ENCODE measurements around the gene ST8SIA5. TPM values are rescaled to one million over a fixed set of nuclear protein-coding genes. Genes with fewer than 3 reads are reported as not detected.

The ST8SIA5 gene
- total and polyA plus RNA-seq, 9 of the 15 experiments (the other 6 are each of a cell fraction or from before 2014, with no cell fraction given): 0.03 to 0.33 (median 0.06) TPM; not detected in 5

GRCh38 chr18:46711444-46711863, 45.4 kb downstream of the ST8SIA5 start (continued):
- no peak for TF ChIP-seq CTCFL (IDR thresholded peaks at IDR 0.05; ENCODE audit: borderline replicate concordance, insufficient read depth, low read depth, low read length, poor library complexity, severe bottlenecking)
- peak; percentile 64 for TF ChIP-seq PML (IDR thresholded peaks at IDR 0.05; ENCODE audit: low read length)
- no peak for TF ChIP-seq SIRT6 (IDR thresholded peaks at IDR 0.05; ENCODE audit: low read depth, low read length)
- TF ChIP-seq ZNF589 (CRISPR knock-in tag; IDR thresholded peaks at IDR 0.05; ENCODE audit: low read depth): 0 out of 2 replicates have a peak, but pooled peaks have one; percentile 38
- 0 out of 2 replicates have a peak, but pooled peaks have one; percentile 9 for TF ChIP-seq ZKSCAN1 (IDR thresholded peaks at IDR 0.05; ENCODE audit: low read depth, low read length)
- peak; percentile 36; the same call in 1 of the 2 replicates for TF ChIP-seq NFE2 (IDR thresholded peaks at IDR 0.05; ENCODE audit: low read depth)
- no peak for TF ChIP-seq IFI16 (CRISPR knock-in tag; IDR thresholded peaks at IDR 0.05)
- peak; percentile 88 for TF ChIP-seq TAL1 (IDR thresholded peaks at IDR 0.05)
- TF ChIP-seq FOXK1 (CRISPR knock-in tag; IDR thresholded peaks at IDR 0.05; ENCODE audit: borderline replicate concordance): no peak
- peak; percentile 40; the same call in 1 of the 2 replicates for TF ChIP-seq SMARCE1 (IDR thresholded peaks at IDR 0.05)
- TF ChIP-seq CBX1 (IDR thresholded peaks at IDR 0.05; ENCODE audit: low read depth): no peak
- no peak for TF ChIP-seq CEBPZ (IDR thresholded peaks at IDR 0.05; ENCODE audit: borderline replicate concordance, low read depth, low read length)
- TF ChIP-seq TRIM24 (IDR thresholded peaks at IDR 0.05): peak; percentile 84 to 87
- no peak for TF ChIP-seq CREB1 (IDR thresholded peaks at IDR 0.05)
- 0 out of 2 replicates have a peak, but pooled peaks have one; percentile 22 for TF ChIP-seq CREB1 (CRISPR knock-in tag; IDR thresholded peaks at IDR 0.05)
- TF ChIP-seq ATF2 (CRISPR knock-in tag; IDR thresholded peaks at IDR 0.05): peak; percentile 53; the same call in 1 of the 2 replicates
- peak; percentile 53; the same call in 1 of the 2 replicates for TF ChIP-seq JUN (IDR thresholded peaks at IDR 0.05; ENCODE audit: borderline replicate concordance, low read depth, low read length)
- peak; percentile 96; the same call in 1 of the 2 replicates for TF ChIP-seq JUN (CRISPR knock-in tag; IDR thresholded peaks at IDR 0.05; ENCODE audit: borderline replicate concordance)
- TF ChIP-seq ZNF668 (CRISPR knock-in tag; IDR thresholded peaks at IDR 0.05): no peak
- no peak for TF ChIP-seq IRF9 (tag; IDR thresholded peaks at IDR 0.05)
- no peak for TF ChIP-seq SNIP1 (IDR thresholded peaks at IDR 0.05; ENCODE audit: low read depth)
- TF ChIP-seq ARID2 (IDR thresholded peaks at IDR 0.05): no peak
- TF ChIP-seq ATF1 (CRISPR knock-in tag; IDR thresholded peaks at IDR 0.05): no peak
- peak; percentile 44; the same call in 1 of the 2 replicates for TF ChIP-seq ATF1 (tag; IDR thresholded peaks at IDR 0.05)
